Keratinocyte (primary cell): ENCODE data around the gene LCE6A. TPM values are rescaled to one million over a fixed set of nuclear protein-coding genes. Genes with fewer than 3 reads are reported as not detected.

ENCODE experiments used
- DNase-seq: peaks from one replicate; pipeline ENCODE4 v3.0.0-alpha.2; 2011; ENCODE audit warnings: low read depth, missing footprints, low spot score
- FAIRE-seq: peaks from 2 replicates; lab custom pipeline; 2011; peaks lifted over from hg19 to GRCh38; lab: Jason Lieb, UNC
- H2AFZ ChIP-seq: 2 replicates; pipeline ENCODE4 v1.6.0; 2012; ENCODE audit warnings: low read length, control low read depth, inconsistent platforms; ENCODE audit not compliant: control insufficient read depth
- H3K27ac ChIP-seq: 2 replicates; pipeline ENCODE4 v1.5.1; 2011; ENCODE audit warnings: low read length; ENCODE audit not compliant: control insufficient read depth, insufficient read depth
- H3K27me3 ChIP-seq: 3 replicates; pipeline ENCODE4 v1.6.0; 2011; ENCODE audit warnings: low read length; ENCODE audit not compliant: control insufficient read depth, insufficient read depth; ENCODE audit errors: extremely low read depth
- H3K36me3 ChIP-seq, 2 experiments: 2 replicates in 1 of 2; 3 replicates in 1 of 2; pipeline ENCODE4 v1.5.1; 2011; ENCODE audit warnings: low read length in 2 of 2, mild to moderate bottlenecking in 1 of 2; ENCODE audit not compliant: control insufficient read depth in 2 of 2, insufficient read depth in 2 of 2; ENCODE audit errors: extremely low read depth in 1 of 2
- H3K4me1 ChIP-seq: 3 replicates; pipeline ENCODE4 v1.5.1; 2011; ENCODE audit warnings: low read length; ENCODE audit not compliant: control insufficient read depth, insufficient read depth; ENCODE audit errors: extremely low read depth
- H3K4me2 ChIP-seq: 3 replicates; pipeline ENCODE4 v1.6.0; 2011; ENCODE audit warnings: low read depth, low read length; ENCODE audit not compliant: control insufficient read depth, insufficient read depth; ENCODE audit errors: extremely low read depth
- H3K4me3 ChIP-seq, 3 experiments: fragments of 200-600 bp in 1 of 3; sonication (generic) in 1 of 3; 2 replicates in 2 of 3; 3 replicates in 1 of 3; pipeline ENCODE4 v1.5.1; 2011 to 2016; ENCODE audit warnings: low read length in 3 of 3, mild to moderate bottlenecking in 3 of 3, control low read depth in 2 of 3, inconsistent platforms in 1 of 3, low read depth in 1 of 3, mixed read lengths in 1 of 3, mixed run types in 1 of 3, moderate library complexity in 1 of 3; ENCODE audit not compliant: control insufficient read depth in 2 of 3, insufficient read depth in 2 of 3; ENCODE audit errors: extremely low read depth in 1 of 3
- H3K79me2 ChIP-seq: 2 replicates; pipeline ENCODE4 v1.6.0; 2012; ENCODE audit warnings: low read length; ENCODE audit not compliant: control insufficient read depth, insufficient read depth
- H3K9ac ChIP-seq: 3 replicates; pipeline ENCODE4 v1.6.0; 2011; ENCODE audit warnings: low read length; ENCODE audit not compliant: control insufficient read depth, insufficient read depth; ENCODE audit errors: extremely low read depth
- H3K9me1 ChIP-seq: 3 replicates; pipeline ENCODE4 v1.6.0; 2011; ENCODE audit warnings: low read length; ENCODE audit not compliant: control insufficient read depth, insufficient read depth; ENCODE audit errors: extremely low read depth
- H3K9me3 ChIP-seq: 2 replicates; pipeline ENCODE4 v1.5.1; 2012; ENCODE audit warnings: low read depth, low read length; ENCODE audit not compliant: control insufficient read depth
- H4K20me1 ChIP-seq: 3 replicates; pipeline ENCODE4 v1.6.0; 2011; ENCODE audit warnings: low read length; ENCODE audit not compliant: control insufficient read depth, insufficient read depth; ENCODE audit errors: extremely low read depth
- CTCF ChIP-seq, 3 experiments: IDR thresholded peaks in 1 of 3; conservative IDR thresholded peaks in 1 of 3; optimal IDR thresholded peaks in 1 of 3; 2 replicates in 2 of 3; 3 replicates in 1 of 3; pipeline versions ENCODE3 to v1.5.1; 2011; ENCODE audit warnings: low read length in 3 of 3, mild to moderate bottlenecking in 3 of 3, moderate library complexity in 2 of 3, control low read depth in 1 of 3, inconsistent platforms in 1 of 3; ENCODE audit not compliant: insufficient read depth in 2 of 3; ENCODE audit errors: extremely low read depth in 1 of 3
- EZH2 ChIP-seq: IDR thresholded peaks from one replicate; pipeline ENCODE4 v1.6.1; 2012; ENCODE audit warnings: inconsistent platforms, mild to moderate bottlenecking, low read length, moderate library complexity
- dilution Hi-C: fragments of 300-500 bp; cut with MboI; formaldehyde crosslinking; loops from one replicate; pipeline ENCODE4 v1.7.0; 2020; ENCODE audit warnings: low sequenced_read_pairs; ENCODE audit not compliant: extremely low pct_ligation_motif_present
- polyA minus RNA-seq, 3 experiments: library from RNA; depleted of rRNA, polyadenylated mRNA; stranded (reverse); fragments of >200 nt; gene quantifications; 1 replicate in 1 of 3; 2 replicates in 1 of 3; 3 replicates in 1 of 3; pipeline ENCODE4 v1.2.3, GENCODE V29; 2011
- polyA plus RNA-seq, 5 experiments: library from polyadenylated mRNA; depleted of rRNA in 3 of 5; stranded (reverse) in 3 of 5; stranded (forward) in 1 of 5; unstranded in 1 of 5; fragments of >200 nt; gene quantifications; 1 replicate in 1 of 5; 2 replicates in 3 of 5; 3 replicates in 1 of 5; pipeline versions ENCODE4 v1.2.1 to v1.2.3, GENCODE V29; 2011 to 2012; ENCODE audit warnings: missing spikeins in 2 of 5, low read depth in 1 of 5, low replicate concordance in 1 of 5

The LCE6A gene
- 0.32 to 1.2 TPM (median 0.60 TPM) in 3 replicates for polyA plus RNA-seq
- polyA plus RNA-seq (2011; ENCODE audit: low read depth), result 41.7 TPM
- 1.1 and 2.2 TPM in 2 replicates for polyA plus RNA-seq (2011; cell fraction: cytosol; rRNA removed)
- 0.71 and 2.1 TPM in 2 replicates for polyA plus RNA-seq (2011; cell fraction: nucleus; rRNA removed)
- 1.2 and 216 TPM in 2 replicates for polyA plus RNA-seq (2012; ENCODE audit: low replicate concordance)
- polyA minus RNA-seq, result 2.6 TPM in 1 of 3 replicates, not detected in the others
- polyA minus RNA-seq (2011; cell fraction: cytosol; rRNA and poly(A)+ RNA removed), result not detected
- polyA minus RNA-seq (2011; cell fraction: nucleus; rRNA and poly(A)+ RNA removed), result 1.2 TPM in 1 of 2 replicates, not detected in the other

GRCh38 chr1:152842556-152842955 lies at the start of gene LCE6A:
LCE6A (plus strand) TSS chr1:152842856; CDS start chr1:152843521, 665 bp downstream.
- dilution Hi-C loops, result no loop called here
- no peak for TF ChIP-seq CTCF (optimal IDR thresholded peaks at IDR 0.05 in 1 of 3, IDR thresholded peaks at IDR 0.05 in 1 of 3, conservative IDR thresholded peaks at IDR 0.05 in 1 of 3; ENCODE audit: extremely low read depth in 1 of 3, insufficient read depth in 2 of 3, low read length in 3 of 3)
- TF ChIP-seq EZH2, result no peak
- Histone ChIP-seq H3K9me1 (no peaks in the 10 kb centered on the region), H2AFZ (no peak within 1 kb of the TSS), H3K4me1 (peaks cover 4% of the 10 kb centered on the region), H3K36me3 (no peaks in the 10 kb centered on the region), H3K27me3 (no peaks in the 10 kb centered on the region), H3K4me3 (no peak within 1 kb of the TSS), H3K4me2 (no peak within 1 kb of the TSS), H3K27ac (no peak within 1 kb of the TSS), H3K9ac (no peak within 1 kb of the TSS), H3K9me3 (no peaks in the 10 kb centered on the region), H4K20me1 (no peaks in the 10 kb centered on the region), H3K79me2 (no peaks in the 10 kb centered on the region)
- no peak for DNase-seq
- FAIRE-seq, result no peak

GRCh38 chr1:152795686-152796085 lies 47.0 kb upstream of the LCE6A start:
- no peaks in the 10 kb centered on the region for H3K9me3 ChIP-seq
- no peaks in the 10 kb centered on the region for H3K9me1 ChIP-seq
- no peak for DNase-seq
- no peaks in the 10 kb centered on the region for H4K20me1 ChIP-seq
- no peaks in the 10 kb centered on the region for H3K27me3 ChIP-seq
- H3K36me3 ChIP-seq, result no peaks in the 10 kb centered on the region
- no peak for FAIRE-seq
- H2AFZ ChIP-seq, result no peak overlapping the region
- no peak overlapping the region for H3K4me3 ChIP-seq
- no peaks in the 10 kb centered on the region for H3K79me2 ChIP-seq
- TF ChIP-seq CTCF (optimal IDR thresholded peaks at IDR 0.05 in 1 of 3, IDR thresholded peaks at IDR 0.05 in 1 of 3, conservative IDR thresholded peaks at IDR 0.05 in 1 of 3; ENCODE audit: extremely low read depth in 1 of 3, insufficient read depth in 2 of 3, low read length in 3 of 3) (no peak), EZH2 (no peak)
- H3K9ac ChIP-seq, result no peak overlapping the region
- no peak overlapping the region for H3K27ac ChIP-seq
- no peaks in the 10 kb centered on the region for H3K4me1 ChIP-seq
- dilution Hi-C loops, result no loop called here
- no peak overlapping the region for H3K4me2 ChIP-seq
